NCI-H526 (cell line): Measurements from ENCODE around the gene OR8B12.
"Not testable (repeated sequence)": the region's sequence is repeated elsewhere in the genome, so short reads cannot be mapped to it uniquely, and the experiment has no call there.

Experiments
- DNase-seq, 2 experiments: peaks; one replicate each; lab custom pipeline; 2025; lab: John Stamatoyannopoulos, UW

The OR8B12 gene

DNA sequence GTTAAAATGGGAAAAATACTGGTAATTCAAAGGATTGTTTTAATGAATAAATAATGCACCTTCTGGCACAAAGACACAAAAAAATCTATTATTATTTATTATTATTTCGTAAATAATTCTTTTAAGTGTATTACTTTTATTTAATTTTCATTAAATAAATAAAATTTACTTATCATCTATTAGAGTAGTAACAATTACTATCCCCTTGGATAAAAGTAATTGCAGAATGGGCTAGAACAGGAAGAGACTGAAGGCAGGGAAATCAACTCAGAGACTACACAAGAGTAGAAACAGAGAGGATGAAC is 23.0 kb downstream of the OR8B12 start:
- DNase-seq, result no peak

DNA sequence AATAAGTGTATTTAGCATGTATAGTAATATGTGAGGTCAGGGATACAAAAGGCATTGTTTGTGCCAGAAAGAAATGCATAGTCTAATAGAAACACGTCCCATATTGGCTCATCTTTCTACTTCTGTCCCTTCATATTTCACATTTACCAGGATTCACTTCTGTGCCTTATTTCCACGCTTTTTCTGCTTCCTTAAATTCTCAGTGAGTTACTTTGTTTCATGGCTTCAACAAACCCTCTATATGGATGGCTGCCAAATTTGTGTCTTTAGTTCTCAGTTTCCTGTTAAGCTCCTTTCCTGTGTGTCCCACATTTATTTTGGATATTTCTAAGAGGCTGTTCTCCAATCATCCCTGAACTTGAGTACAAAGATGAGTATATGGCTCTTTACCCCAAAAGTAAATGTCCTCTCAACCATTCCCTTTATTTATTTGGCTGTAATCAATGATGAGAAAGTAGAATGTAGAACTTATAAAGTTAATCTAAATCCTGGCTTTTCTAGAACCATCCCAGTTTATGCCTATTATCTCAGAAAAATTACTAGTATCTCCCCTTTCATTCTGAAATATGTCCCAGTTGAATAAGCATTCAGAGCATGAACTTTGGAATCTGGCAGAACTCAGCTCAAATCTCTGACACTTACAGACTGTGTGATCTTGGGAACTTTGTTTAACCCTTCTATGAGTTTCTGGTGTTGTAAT is 23.5 kb downstream of the OR8B12 start:
- DNase-seq, result no peak

DNA sequence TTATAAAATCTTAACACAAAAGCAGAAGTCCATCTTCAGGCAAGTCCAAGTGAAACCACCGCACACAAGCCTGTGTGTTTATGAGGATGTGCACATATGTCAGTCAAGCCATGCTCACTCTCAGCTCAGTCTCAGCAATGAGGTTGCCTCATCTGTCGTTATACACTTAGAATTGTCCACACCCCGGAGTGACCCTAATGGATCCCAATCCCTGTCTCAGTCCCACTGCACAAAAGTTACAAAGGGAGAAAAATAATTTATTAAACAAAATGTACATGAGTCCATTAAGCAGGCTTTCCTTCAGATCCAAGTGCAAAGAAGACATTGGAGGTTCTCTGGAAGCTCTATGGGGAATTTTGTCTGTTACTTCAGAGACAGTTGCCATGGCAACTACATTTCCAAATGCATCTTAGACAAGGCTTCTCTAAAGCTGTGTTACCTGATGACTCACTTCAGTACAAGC is 24.4 kb downstream of the OR8B12 start:
- no peak for DNase-seq

DNA sequence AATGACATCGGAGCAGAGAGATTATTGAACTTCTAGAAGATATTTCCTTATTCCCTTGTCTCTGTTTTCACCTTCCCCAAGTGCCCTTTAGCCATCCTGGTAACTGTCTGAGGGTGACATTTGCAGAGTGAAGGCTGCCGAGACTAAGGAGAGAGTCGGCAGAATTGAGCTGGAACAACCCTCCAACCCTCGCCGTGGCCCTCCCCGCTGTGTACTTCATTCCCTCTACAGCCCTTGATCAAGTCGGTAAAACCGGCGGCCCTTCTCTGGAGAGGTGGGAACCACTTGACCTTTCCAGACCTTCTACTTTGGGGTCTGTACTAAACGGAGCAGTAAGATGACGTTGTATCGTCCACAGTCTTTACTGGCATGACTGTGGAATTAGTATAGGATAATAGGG is 26.1 kb downstream of the OR8B12 start:
- DNase-seq, result no peak

DNA sequence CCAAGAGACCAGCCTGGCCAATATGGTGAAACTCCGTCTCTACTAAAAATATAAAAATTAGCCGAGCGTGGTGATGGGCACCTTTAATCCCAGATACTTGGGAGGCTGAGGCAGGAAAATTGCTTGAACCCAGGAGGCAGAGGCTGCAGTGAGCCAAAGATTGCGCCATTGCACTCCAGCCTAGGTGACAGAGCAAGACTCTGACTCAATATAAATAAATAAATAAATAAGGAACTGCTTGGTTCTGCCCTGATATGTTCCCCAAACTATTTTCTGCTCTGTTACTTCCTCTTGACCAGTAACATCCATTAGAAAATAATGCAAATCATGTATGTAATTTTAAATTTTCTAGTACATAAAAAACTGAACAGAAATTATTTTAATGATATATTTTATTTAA is 28.8 kb downstream of the OR8B12 start:
- not testable (repeated sequence) for DNase-seq

DNA sequence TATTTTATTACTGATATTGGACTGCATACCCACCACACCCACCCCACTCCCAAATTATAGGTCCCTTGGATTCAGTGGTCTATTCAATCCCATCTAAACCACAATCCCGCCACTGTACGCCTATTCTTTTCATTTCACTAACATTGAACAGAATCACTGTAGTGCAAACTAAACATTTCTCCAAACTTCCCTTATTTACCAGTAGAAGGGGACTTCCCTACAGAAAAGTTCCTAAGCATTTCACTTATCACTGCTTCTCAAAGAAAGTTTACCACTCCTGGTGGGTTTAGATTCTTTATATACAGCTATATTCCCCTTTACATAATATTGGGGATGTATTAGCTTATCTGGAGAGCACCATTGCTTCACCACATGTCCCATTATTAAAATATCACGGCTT is 29.3 kb downstream of the OR8B12 start:
- no peak for DNase-seq

DNA sequence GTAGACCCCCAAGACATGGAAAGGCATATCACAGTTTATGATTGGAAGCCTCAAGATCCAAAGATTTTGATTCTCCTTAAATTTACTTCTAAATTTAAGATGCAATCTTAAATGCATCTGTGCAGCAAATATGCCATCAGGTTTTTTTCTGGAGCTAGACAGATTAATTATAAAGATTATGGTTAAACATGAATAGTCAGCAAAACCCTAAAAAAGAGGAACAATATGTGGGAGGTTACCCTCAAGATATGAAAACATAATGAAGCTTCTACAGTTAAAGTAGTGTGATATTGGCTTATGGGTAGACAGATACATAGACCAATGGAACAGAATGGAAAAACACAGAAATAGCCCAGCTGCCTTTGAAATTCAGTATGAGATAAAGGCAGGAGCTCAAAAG is 31.7 kb downstream of the OR8B12 start:
- DNase-seq, result no peak

DNA sequence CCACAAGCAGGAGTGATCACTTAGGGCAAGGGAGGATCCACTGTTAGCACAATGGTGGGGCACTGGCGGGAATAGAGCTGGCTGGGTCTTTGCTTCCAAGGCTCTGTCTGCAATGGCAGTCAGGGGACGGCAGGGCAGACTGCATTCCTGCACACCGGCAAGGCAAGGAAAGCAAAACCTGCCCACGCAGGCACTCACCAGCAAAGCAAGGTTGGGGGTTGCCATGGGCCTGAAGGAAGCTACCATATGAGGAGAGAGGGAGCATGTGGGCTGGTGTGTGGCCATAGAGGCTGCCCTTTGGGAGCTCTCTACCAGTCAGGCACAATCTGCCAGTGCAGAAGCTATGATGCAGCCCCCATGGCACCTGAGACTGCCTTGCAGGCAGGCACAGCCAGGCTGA is 33.2 kb downstream of the OR8B12 start:
- no peak for DNase-seq

DNA sequence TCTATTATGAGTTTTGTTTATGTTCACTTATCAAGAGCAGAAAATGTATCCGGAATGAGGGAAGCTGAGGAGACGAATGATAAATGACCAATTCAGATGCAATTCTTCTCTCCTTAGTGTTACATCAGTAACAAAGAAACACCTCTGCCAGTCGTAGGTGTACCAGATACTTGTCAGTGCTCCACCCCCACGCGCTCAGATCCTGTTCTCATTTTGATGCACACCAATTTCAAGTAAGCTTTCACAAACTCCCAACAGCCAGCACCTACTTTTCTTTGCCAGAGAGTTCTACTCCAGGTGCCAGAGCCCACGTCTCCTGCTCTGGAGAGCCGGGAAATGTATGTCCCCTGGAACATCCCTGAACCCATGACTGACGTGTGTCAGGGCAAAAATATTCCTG is 43.7 kb downstream of the OR8B12 start:
- no peak for DNase-seq

DNA sequence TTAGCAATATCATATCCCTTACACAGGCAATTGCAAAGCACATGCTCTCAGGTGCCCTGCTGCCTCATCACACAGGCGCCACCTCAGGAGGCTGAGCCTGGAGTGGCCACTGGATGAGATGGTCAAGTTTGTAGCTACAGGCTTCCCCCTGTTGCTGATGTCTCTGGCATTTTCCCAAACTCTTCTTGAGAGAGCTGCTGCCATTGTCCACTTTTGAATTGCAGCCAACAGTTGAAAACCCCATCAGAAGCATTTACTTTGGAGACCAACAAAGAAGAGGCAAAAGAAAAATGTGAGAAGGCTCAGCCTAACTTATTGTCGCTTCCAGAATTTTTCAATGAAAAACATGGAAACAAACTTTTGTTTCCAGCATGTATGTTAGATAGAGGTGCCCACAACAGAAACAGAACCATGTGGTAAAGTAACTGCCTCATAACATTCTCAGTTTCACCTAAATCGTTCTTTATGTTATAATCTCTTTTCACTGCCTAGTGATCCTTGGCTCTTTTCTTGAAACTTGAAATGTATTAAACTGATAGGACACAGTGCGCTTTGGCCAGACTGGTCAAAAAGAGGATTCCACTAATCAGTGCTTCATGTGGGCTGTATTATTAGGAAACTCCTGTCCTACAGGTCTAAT is 50.3 kb downstream of the OR8B12 start:
- no peak for DNase-seq
